WI38 (cell line): Measurements from ENCODE around the gene FFAR3.

ENCODE experiments used
- H3K4me3 ChIP-seq: 2 replicates; pipeline ENCODE4 v1.5.1; 2011; ENCODE audit warnings: low read depth, mild to moderate bottlenecking, control low read depth, low read length
- TF ChIP-seq, protein P1 (sequence below): IDR thresholded peaks from 2 replicates; pipeline ENCODE4 v1.5.1; 2012; ENCODE audit warnings: low read depth, mild to moderate bottlenecking, control low read depth, low read length

Gene FFAR3

GRCh38 chr19:35409191-35409590 lies 50.9 kb downstream of the FFAR3 start:
- no peak overlapping the region for H3K4me3 ChIP-seq
- TF ChIP-seq, protein P1, sequence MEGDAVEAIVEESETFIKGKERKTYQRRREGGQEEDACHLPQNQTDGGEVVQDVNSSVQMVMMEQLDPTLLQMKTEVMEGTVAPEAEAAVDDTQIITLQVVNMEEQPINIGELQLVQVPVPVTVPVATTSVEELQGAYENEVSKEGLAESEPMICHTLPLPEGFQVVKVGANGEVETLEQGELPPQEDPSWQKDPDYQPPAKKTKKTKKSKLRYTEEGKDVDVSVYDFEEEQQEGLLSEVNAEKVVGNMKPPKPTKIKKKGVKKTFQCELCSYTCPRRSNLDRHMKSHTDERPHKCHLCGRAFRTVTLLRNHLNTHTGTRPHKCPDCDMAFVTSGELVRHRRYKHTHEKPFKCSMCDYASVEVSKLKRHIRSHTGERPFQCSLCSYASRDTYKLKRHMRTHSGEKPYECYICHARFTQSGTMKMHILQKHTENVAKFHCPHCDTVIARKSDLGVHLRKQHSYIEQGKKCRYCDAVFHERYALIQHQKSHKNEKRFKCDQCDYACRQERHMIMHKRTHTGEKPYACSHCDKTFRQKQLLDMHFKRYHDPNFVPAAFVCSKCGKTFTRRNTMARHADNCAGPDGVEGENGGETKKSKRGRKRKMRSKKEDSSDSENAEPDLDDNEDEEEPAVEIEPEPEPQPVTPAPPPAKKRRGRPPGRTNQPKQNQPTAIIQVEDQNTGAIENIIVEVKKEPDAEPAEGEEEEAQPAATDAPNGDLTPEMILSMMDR = no peak
